Activated CD4-positive, alpha-beta T cell treated with anti-CD3 and anti-CD28 coated beads for 36 hours (primary cell): ENCODE data around the gene TSEN15. TPM values are rescaled to one million over a fixed set of nuclear protein-coding genes. Genes with fewer than 3 reads are reported as not detected.

Experiments used
- ATAC-seq: fragments of 200-7000 bp; cut with Tn5 transposase; one replicate; pipeline ENCODE4 v1.10.0; 2021; ENCODE audit warnings: mild to moderate bottlenecking, moderate library complexity
- CTCF ChIA-PET: fragments of 350-600 bp; sonication (Branson Sonifier 250); formaldehyde crosslinking; loops from one replicate; lab custom pipeline; 2021; ENCODE audit warnings: antibody characterized with exemption; lab: Charles Lee
- POLR2A ChIA-PET: fragments of 350-600 bp; sonication (Branson Sonifier 250); formaldehyde crosslinking; loops from one replicate; lab custom pipeline; 2021; ENCODE audit warnings: antibody characterized with exemption, inconsistent platforms; lab: Charles Lee
- DNase-seq: peaks from one replicate; pipeline ENCODE4 v3.0.0-alpha.2; 2020
- H3K27ac Mint-ChIP-seq: one replicate; pipeline ENCODE4 v1.8.0; 2021; ENCODE audit warnings: mixed read lengths
- H3K27me3 Mint-ChIP-seq: one replicate; pipeline ENCODE4 v1.8.0; 2021; ENCODE audit warnings: mixed read lengths
- H3K36me3 Mint-ChIP-seq: one replicate; pipeline ENCODE4 v1.8.0; 2021; ENCODE audit warnings: low read depth, mixed read lengths
- H3K4me1 Mint-ChIP-seq: one replicate; pipeline ENCODE4 v1.8.0; 2021; ENCODE audit warnings: mixed read lengths
- H3K4me3 Mint-ChIP-seq: one replicate; pipeline ENCODE4 v1.8.0; 2021; ENCODE audit warnings: mild to moderate bottlenecking, moderate library complexity, mixed read lengths
- H3K9me3 Mint-ChIP-seq: one replicate; pipeline ENCODE4 v1.8.0; 2021; ENCODE audit warnings: low read depth, mixed read lengths
- intact Hi-C, 2 experiments: fragments of 100-400 bp; cut with DNase I in 1 of 2; cut with micrococcal nuclease in 1 of 2; formaldehyde crosslinking; loops; one replicate each; pipeline versions ENCODE4 v1.14.2 to v1.15.1; 2022 to 2024; cut with DNase I, micrococcal nuclease
- total RNA-seq, 2 experiments: library from RNA; stranded (reverse); gene quantifications; one replicate each; pipeline ENCODE4 v1.2.3, GENCODE V29; 2021

TSEN15 gene
- total RNA-seq, 2 experiments from 2014 or later = 44.1 to 47.3 TPM

DNA sequence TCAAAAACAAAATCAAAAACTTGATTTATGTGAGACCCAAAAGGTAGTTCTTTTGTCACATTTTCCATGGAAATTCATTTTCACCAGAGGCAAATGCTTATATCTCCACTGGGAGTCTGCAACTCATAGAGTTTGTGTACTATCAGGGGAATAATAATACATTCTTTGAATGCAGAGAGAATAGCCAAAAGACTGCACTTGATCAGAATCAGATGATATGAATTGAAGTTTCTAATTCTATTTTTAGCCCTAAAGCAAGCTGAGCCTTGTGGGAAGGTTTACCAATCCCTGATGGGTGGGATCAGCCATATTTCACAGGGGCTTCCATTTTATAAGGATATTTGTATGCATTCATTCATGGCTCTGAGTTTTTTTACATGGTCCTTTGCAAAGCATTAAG, 49.6 kb downstream of the TSEN15 start:
- H3K36me3 Mint-ChIP-seq = peaks cover 33% of the 10 kb centered on the region
- H3K27ac Mint-ChIP-seq = no peak overlapping the region
- ChIA-PET POLR2A (no interaction called here), CTCF (interaction anchor here (1.4 kb wide), 1 partner anchor 10 kb away, joined by 3 read pairs; no protein-coding TSS in a partner anchor)
- intact Hi-C loops = no loop called here
- no peaks in the 10 kb centered on the region for H3K27me3 Mint-ChIP-seq
- H3K4me3 Mint-ChIP-seq = no peak overlapping the region
- H3K9me3 Mint-ChIP-seq = peaks cover 22% of the 10 kb centered on the region
- H3K4me1 Mint-ChIP-seq = no peaks in the 10 kb centered on the region
- DNase-seq (no peak), ATAC-seq (no peak)

DNA sequence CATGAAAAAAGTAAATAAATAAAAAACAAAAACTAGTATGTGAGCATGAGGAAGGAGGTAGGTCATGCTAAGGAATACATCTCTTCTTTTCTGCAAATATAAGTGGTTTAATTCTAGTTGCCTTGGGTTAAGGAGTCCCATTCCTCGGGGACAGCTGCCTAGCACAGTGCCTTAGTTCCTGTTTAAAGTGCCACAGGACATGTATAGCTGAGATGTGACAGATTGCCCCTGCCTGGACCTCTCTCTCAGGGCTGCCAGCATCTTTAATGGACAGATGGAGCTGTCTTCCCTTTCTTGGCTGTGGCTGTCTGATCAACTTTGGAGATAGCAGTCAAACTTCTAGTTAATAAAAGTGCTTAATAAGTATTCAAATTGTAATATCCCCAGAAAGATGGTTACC, 50.0 kb downstream of the TSEN15 start:
- ATAC-seq = no peak
- DNase-seq = no peak
- H3K4me1 Mint-ChIP-seq = no peaks in the 10 kb centered on the region
- no peak overlapping the region for H3K27ac Mint-ChIP-seq
- ChIA-PET CTCF (interaction anchor here (1.4 kb wide), 1 partner anchor 11 kb away, joined by 3 read pairs; no protein-coding TSS in a partner anchor), POLR2A (no interaction called here)
- no peaks in the 10 kb centered on the region for H3K27me3 Mint-ChIP-seq
- H3K36me3 Mint-ChIP-seq = peaks cover 31% of the 10 kb centered on the region
- peaks cover 26% of the 10 kb centered on the region for H3K9me3 Mint-ChIP-seq
- intact Hi-C loops = no loop called here
- no peak overlapping the region for H3K4me3 Mint-ChIP-seq

DNA sequence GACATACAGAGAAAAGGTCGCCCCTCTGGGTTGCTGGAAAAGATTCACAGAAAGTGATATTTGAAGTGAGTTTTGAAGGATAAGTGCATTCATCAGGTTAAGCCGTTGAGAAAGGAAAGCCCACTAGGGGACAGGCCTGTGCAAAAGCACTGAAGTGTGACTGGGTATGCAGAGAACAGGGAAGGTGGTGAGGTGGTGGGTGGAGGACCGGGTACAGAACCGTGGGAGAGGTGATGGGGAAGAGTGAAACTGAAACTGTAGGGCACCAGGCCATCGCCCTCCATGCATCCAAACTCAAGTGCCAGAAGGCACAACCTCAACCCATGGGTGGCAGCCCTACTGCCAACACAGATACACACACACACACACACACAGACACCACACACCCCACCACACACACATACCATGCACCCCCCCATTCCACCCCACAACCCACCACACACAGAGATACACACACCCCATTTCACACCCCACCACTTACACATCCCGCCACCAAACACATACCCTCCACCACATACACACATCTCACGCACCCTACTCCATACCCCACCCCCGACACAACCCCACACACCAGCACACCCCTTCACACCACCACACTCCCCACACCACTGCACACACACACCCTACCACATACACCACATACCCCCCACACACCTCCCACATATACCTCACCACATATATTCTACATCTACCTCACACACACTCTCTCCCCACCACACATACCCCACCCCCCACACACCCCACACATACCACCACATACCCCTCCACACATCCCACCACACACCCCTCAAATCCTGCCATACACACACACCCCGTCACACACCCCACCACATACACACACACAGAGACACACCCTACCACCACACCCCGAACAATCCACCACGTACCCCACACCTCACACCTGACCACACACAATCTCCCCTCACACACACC, 59.0 kb downstream of the TSEN15 start:
- intact Hi-C loops = no loop called here
- H3K27me3 Mint-ChIP-seq = no peaks in the 10 kb centered on the region
- peaks cover 15% of the 10 kb centered on the region for H3K9me3 Mint-ChIP-seq
- H3K36me3 Mint-ChIP-seq = peaks cover 12% of the 10 kb centered on the region
- no peak overlapping the region for H3K27ac Mint-ChIP-seq
- ChIA-PET CTCF (no interaction called here), POLR2A (no interaction called here)
- DNase-seq = peak; percentile 31
- H3K4me1 Mint-ChIP-seq = peaks cover 5% of the 10 kb centered on the region
- peak; percentile 30 for ATAC-seq
- H3K4me3 Mint-ChIP-seq = no peak overlapping the region

DNA sequence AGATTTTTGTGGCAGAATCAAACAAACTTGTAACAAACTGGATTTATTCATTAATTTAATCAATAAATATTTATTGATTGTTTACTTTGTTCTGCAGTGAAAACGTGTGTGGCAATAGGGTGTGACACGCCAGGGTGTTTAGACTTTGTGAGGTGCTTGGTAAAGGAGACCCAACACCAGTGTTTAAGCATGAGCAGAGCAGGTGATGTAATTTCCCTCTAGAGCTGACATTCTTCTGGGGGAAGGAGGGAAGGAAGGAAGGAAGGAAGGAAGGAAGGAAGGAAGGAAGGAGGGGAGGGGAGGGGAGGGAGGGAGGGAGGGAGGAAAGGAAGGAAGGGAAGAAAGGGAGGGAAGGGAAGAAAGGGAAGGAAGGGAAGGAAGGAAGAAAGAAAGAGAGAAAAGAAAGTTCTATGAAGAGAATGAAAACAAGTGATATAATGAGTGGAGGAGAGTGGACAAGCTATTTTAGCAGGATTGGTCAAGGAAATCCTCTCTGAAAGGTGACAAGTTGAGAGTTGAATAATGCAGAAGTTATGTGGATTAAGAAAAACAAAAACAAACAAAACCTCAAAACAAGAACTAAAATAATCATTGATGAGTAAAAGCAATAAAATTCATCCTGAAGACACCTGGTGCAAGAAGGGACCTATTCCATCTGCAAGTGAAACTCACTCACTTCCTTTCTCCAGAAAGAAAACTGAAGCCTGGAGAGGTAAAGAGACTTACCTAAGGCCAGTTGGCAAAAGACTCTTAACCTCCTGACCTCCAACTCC, 60.8 kb downstream of the TSEN15 start:
- Mint-ChIP-seq H3K27me3 (no peaks in the 10 kb centered on the region), H3K36me3 (peaks cover 1% of the 10 kb centered on the region), H3K4me1 (peaks cover 5% of the 10 kb centered on the region), H3K9me3 (no peaks in the 10 kb centered on the region), H3K4me3 (no peak overlapping the region), H3K27ac (no peak overlapping the region)
- ATAC-seq (no peak), DNase-seq (no peak)
- intact Hi-C loops = no loop called here
- ChIA-PET CTCF (interaction anchor here (0.6 kb wide), 1 partner anchor 118 kb away, joined by 3 read pairs; no protein-coding TSS in a partner anchor), POLR2A (no interaction called here)

DNA sequence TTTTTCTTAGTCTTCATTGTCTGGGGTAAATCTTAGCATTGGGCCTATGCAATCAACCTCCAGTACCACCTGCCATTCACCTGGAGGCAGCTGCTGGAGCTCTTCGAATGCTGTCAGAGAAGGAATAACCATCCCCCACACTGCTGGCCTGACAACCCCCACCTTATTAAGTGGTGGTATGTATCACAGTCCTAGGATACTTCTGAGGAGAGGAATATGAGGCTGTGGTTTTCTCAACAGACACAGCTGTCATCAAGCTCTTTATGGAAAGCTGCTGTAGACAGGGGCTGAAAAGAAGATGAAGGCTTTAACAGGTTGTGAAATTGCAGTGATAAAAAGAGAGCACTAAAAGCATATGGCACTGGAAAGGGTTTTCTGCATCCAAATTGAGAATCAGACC, 61.7 kb downstream of the TSEN15 start:
- Mint-ChIP-seq H3K9me3 (no peaks in the 10 kb centered on the region), H3K4me3 (no peak overlapping the region), H3K36me3 (no peaks in the 10 kb centered on the region), H3K27me3 (no peaks in the 10 kb centered on the region), H3K27ac (no peak overlapping the region), H3K4me1 (peaks cover 5% of the 10 kb centered on the region)
- ATAC-seq (no peak), DNase-seq (no peak)
- intact Hi-C loops = no loop called here
- POLR2A ChIA-PET = no interaction called here
- CTCF ChIA-PET = interaction anchor here (0.6 to 0.8 kb wide), 4 partner anchors 13 to 119 kb away, joined by 3 read pairs; no protein-coding TSS in a partner anchor

DNA sequence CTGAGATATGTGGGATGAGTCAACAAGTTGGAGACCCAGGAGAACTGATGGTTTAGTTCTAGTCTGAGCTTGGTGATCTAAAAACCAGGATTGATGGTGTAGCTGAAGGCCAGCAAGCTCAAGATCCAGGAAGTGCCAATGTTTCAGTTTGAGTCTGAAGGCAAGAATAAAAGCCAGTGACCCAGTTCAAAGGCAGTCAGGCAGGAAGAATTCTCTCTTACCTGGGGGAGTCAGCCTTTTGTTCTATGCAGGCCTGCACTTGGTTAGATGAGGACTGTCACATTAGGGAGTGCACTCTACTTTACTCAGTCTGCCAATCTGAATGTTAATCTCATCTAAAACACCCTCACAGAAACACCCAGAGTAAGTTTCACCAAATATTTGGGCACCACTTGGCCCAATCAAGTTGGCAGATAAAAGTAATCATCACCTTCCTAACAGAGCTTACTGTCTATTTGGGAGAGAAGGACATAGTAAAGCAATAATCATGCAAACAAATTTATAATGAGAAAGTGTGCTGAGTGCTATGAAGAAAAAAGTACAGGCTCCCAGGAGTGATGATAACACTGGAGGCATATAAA, 63.4 kb downstream of the TSEN15 start:
- ChIA-PET CTCF (interaction anchor here (0.6 kb wide), 2 partner anchors 27 to 61 kb away, joined by 3 read pairs; no protein-coding TSS in a partner anchor), POLR2A (no interaction called here)
- Mint-ChIP-seq H3K27ac (no peak overlapping the region), H3K27me3 (no peaks in the 10 kb centered on the region), H3K4me3 (no peak overlapping the region), H3K9me3 (no peaks in the 10 kb centered on the region), H3K4me1 (peaks cover 5% of the 10 kb centered on the region), H3K36me3 (no peaks in the 10 kb centered on the region)
- no peak for DNase-seq
- no peak for ATAC-seq
- intact Hi-C loops = no loop called here

DNA sequence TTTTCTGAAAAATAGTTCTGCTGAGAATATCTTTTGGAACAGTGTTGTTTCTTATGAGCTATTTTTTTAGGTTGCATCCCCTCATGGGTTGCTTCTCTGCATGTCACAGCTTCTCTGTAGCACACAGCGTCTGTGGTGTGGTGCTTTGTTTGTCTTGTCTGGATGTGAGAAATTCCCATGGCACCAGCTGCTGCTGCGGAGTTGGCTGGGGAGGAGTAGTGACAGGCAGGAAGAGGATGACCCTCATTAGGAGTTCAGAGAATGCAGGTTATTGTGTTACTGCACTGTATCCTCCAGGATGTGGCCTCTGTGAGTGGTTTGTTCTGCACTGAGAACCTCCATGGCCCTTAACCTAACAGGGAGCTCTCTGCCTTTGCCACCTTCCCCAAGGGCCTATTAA, 64.8 kb downstream of the TSEN15 start:
- H3K4me3 Mint-ChIP-seq = no peak overlapping the region
- ATAC-seq = no peak
- POLR2A ChIA-PET = no interaction called here

DNA sequence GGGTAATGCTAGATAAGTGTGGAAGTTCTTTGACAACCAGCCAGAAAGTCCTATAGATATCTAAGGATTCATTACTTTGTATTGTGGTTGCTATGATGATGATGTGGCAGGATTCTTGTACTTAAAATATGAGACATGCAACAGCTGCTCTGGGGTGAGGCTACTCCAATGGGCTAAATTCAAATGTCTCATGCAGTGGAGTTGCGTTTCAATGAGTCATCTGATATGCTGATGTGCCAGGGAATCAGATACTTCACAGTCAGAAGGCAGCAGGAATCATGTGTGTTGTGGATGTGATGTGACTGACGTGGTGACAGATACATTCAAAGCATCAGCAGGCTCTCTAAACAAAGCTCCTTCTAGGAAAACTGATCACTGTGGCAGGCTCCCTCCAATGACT, 66.5 kb downstream of the TSEN15 start:
- intact Hi-C loops = no loop called here
- H3K36me3 Mint-ChIP-seq = peaks cover 4% of the 10 kb centered on the region
- DNase-seq (no peak), ATAC-seq (peak; percentile 19)
- no peak overlapping the region for H3K27ac Mint-ChIP-seq
- no peaks in the 10 kb centered on the region for H3K4me1 Mint-ChIP-seq
- H3K4me3 Mint-ChIP-seq = no peak overlapping the region
- H3K9me3 Mint-ChIP-seq = no peaks in the 10 kb centered on the region
- no peaks in the 10 kb centered on the region for H3K27me3 Mint-ChIP-seq
- ChIA-PET CTCF (no interaction called here), POLR2A (no interaction called here)

More for the DNA sequence above, 64.8 kb downstream of the TSEN15 start:
- H3K27ac Mint-ChIP-seq = no peak overlapping the region
- H3K27me3 Mint-ChIP-seq = no peaks in the 10 kb centered on the region
- no peaks in the 10 kb centered on the region for H3K4me1 Mint-ChIP-seq
- CTCF ChIA-PET = interaction anchor here (0.5 to 1.3 kb wide), 2 partner anchors 9 to 37 kb away, joined by 3 to 4 read pairs; no protein-coding TSS in a partner anchor
- no peaks in the 10 kb centered on the region for H3K36me3 Mint-ChIP-seq
- no peaks in the 10 kb centered on the region for H3K9me3 Mint-ChIP-seq
- intact Hi-C loops = no loop called here
- DNase-seq = no peak

Other genes with a start within 250 kb of the TSEN15 start
- gene RGL1, start 246.6 kb upstream of the TSEN15 start, total RNA-seq = 1 to 10 TPM; 2.0 TPM
- gene COLGALT2, start 14.0 kb upstream of the TSEN15 start, total RNA-seq = 1 to 10 TPM; 1.7 to 1.8 TPM